ENCODE results near the gene CALU.

CALU gene

GRCh38 chr7:128783143-128783861, 44.1 kb downstream of the CALU start:
- H2AK5ac ChIP-seq (ENCODE audit: low read length, severe bottlenecking): peak overlapping the region; percentile 2
- peak overlapping the region in 1 of 2 experiments; percentile 15 for H3K4ac ChIP-seq (ENCODE audit: low read depth in 1 of 2, low read length in 2 of 2)
- H4K91ac ChIP-seq (ENCODE audit: low read length): no peak overlapping the region
- peaks cover 4% of the 10 kb centered on the region for H3K9me3 ChIP-seq (ENCODE audit: control insufficient read depth, low read length)
- peaks cover 3% of the 10 kb centered on the region for H3K4me1 ChIP-seq (ENCODE audit: control insufficient read depth, insufficient read depth, low read depth, low read length)
- H3K4me3 ChIP-seq (ENCODE audit: insufficient read depth in 1 of 2, low read depth in 1 of 2, low read length in 2 of 2): peak overlapping the region in 1 of 2 experiments; percentile 52
- H3K4me2 ChIP-seq (ENCODE audit: low read length, poor library complexity, severe bottlenecking): no peak overlapping the region
- H3K23ac ChIP-seq (ENCODE audit: low read length in 2 of 2): no peak overlapping the region
- no peaks in the 10 kb centered on the region for H3K36me3 ChIP-seq (ENCODE audit: control insufficient read depth in 1 of 2, insufficient read depth in 2 of 2, low read depth in 1 of 2, low read length in 2 of 2)
- peak overlapping the region; percentile 52 for H3K9ac ChIP-seq (ENCODE audit: low read length)
- DNase-seq: peak; percentile 92
- H3K27ac ChIP-seq (ENCODE audit: low read length, poor library complexity, severe bottlenecking): no peak overlapping the region
- H2BK5ac ChIP-seq (ENCODE audit: low read depth, low read length, poor library complexity, severe bottlenecking): no peak overlapping the region
- H2BK120ac ChIP-seq (ENCODE audit: low read depth, low read length): no peak overlapping the region
- no peak overlapping the region for H4K8ac ChIP-seq (ENCODE audit: low read length)
- peaks cover 0 to 3% of the 10 kb centered on the region in 2 experiments for H3K27me3 ChIP-seq (ENCODE audit: control insufficient read depth in 1 of 2, insufficient read depth in 1 of 2, low read length in 2 of 2)
- H2BK12ac ChIP-seq (ENCODE audit: low read length in 2 of 2): no peak overlapping the region
- peak overlapping the region; percentile 0 for H2BK15ac ChIP-seq (ENCODE audit: low read depth, poor library complexity, severe bottlenecking)
- WGBS: 11% methylated on average over 15 of the region's 15 CpGs
- no peak overlapping the region for H3K18ac ChIP-seq (ENCODE audit: low read depth in 1 of 2, low read length in 2 of 2)
- no peak overlapping the region for H2AFZ ChIP-seq (ENCODE audit: low read depth, low read length)
- no peak overlapping the region for H3K14ac ChIP-seq (ENCODE audit: low read length in 2 of 2)
- no peaks in the 10 kb centered on the region for H3K79me1 ChIP-seq (replicated peaks; ENCODE audit: low read length, poor library complexity, severe bottlenecking)

- peaks cover 0 to 12% of the 10 kb centered on the region in 2 experiments for H3K27me3 ChIP-seq (ENCODE audit: control insufficient read depth in 1 of 2, insufficient read depth in 1 of 2, low read length in 2 of 2)
- H3K27ac ChIP-seq (ENCODE audit: low read length, poor library complexity, severe bottlenecking): no peak overlapping the region
- peaks cover 6% of the 10 kb centered on the region for H3K4me1 ChIP-seq (ENCODE audit: control insufficient read depth, insufficient read depth, low read depth, low read length)
- H3K23ac ChIP-seq (ENCODE audit: low read length in 2 of 2): no peak overlapping the region
- no peak for DNase-seq
- H2BK12ac ChIP-seq (ENCODE audit: low read length in 2 of 2): no peak overlapping the region
- H3K18ac ChIP-seq (ENCODE audit: low read depth in 1 of 2, low read length in 2 of 2): no peak overlapping the region
- H4K91ac ChIP-seq (ENCODE audit: low read length): no peak overlapping the region
- no peak overlapping the region for H2BK15ac ChIP-seq (ENCODE audit: low read depth, poor library complexity, severe bottlenecking)
- H2AK5ac ChIP-seq (ENCODE audit: low read length, severe bottlenecking): no peak overlapping the region
- H3K4me3 ChIP-seq (ENCODE audit: insufficient read depth in 1 of 2, low read depth in 1 of 2, low read length in 2 of 2): no peak overlapping the region
- H3K9me3 ChIP-seq (ENCODE audit: control insufficient read depth, low read length): no peaks in the 10 kb centered on the region
- no peaks in the 10 kb centered on the region for H3K79me1 ChIP-seq (replicated peaks; ENCODE audit: low read length, poor library complexity, severe bottlenecking)
- H2BK5ac ChIP-seq (ENCODE audit: low read depth, low read length, poor library complexity, severe bottlenecking): no peak overlapping the region
- H2AFZ ChIP-seq (ENCODE audit: low read depth, low read length): no peak overlapping the region
- 88% methylated on average over 3 of the region's 3 CpGs for WGBS
- no peak overlapping the region for H4K8ac ChIP-seq (ENCODE audit: low read length)
- no peak overlapping the region for H3K4me2 ChIP-seq (ENCODE audit: low read length, poor library complexity, severe bottlenecking)
- H3K9ac ChIP-seq (ENCODE audit: low read length): no peak overlapping the region
- H3K14ac ChIP-seq (ENCODE audit: low read length in 2 of 2): no peak overlapping the region
- no peak overlapping the region for H2BK120ac ChIP-seq (ENCODE audit: low read depth, low read length)
- H3K4ac ChIP-seq (ENCODE audit: low read depth in 1 of 2, low read length in 2 of 2): no peak overlapping the region
- H3K36me3 ChIP-seq (ENCODE audit: control insufficient read depth in 1 of 2, insufficient read depth in 2 of 2, low read depth in 1 of 2, low read length in 2 of 2): no peaks in the 10 kb centered on the region
Measured at GRCh38 chr7:128785738-128786137, 46.6 kb downstream of the CALU start.

GRCh38 chr7:128788446-128789412, 49.6 kb downstream of the CALU start:
- WGBS: 75% methylated on average over 8 of the region's 9 CpGs
- Histone ChIP-seq H3K4me1 (ENCODE audit: control insufficient read depth, insufficient read depth, low read depth, low read length) (peaks cover 9% of the 10 kb centered on the region), H4K91ac (ENCODE audit: low read length) (no peak overlapping the region), H3K27me3 (ENCODE audit: control insufficient read depth in 1 of 2, insufficient read depth in 1 of 2, low read length in 2 of 2) (peaks cover 0 to 15% of the 10 kb centered on the region in 2 experiments), H3K4ac (ENCODE audit: low read depth in 1 of 2, low read length in 2 of 2) (no peak overlapping the region), H3K14ac (ENCODE audit: low read length in 2 of 2) (no peak overlapping the region), H3K79me1 (replicated peaks; ENCODE audit: low read length, poor library complexity, severe bottlenecking) (no peaks in the 10 kb centered on the region), H2BK120ac (ENCODE audit: low read depth, low read length) (no peak overlapping the region), H3K9ac (ENCODE audit: low read length) (no peak overlapping the region), H3K27ac (ENCODE audit: low read length, poor library complexity, severe bottlenecking) (no peak overlapping the region), H3K4me2 (ENCODE audit: low read length, poor library complexity, severe bottlenecking) (no peak overlapping the region), H4K8ac (ENCODE audit: low read length) (no peak overlapping the region), H3K23ac (ENCODE audit: low read length in 2 of 2) (peak overlapping the region in 1 of 2 experiments; percentile 24), H3K18ac (ENCODE audit: low read depth in 1 of 2, low read length in 2 of 2) (no peak overlapping the region), H3K9me3 (ENCODE audit: control insufficient read depth, low read length) (no peaks in the 10 kb centered on the region), H2BK12ac (ENCODE audit: low read length in 2 of 2) (no peak overlapping the region), H2BK5ac (ENCODE audit: low read depth, low read length, poor library complexity, severe bottlenecking) (no peak overlapping the region), H2BK15ac (ENCODE audit: low read depth, poor library complexity, severe bottlenecking) (no peak overlapping the region), H2AK5ac (ENCODE audit: low read length, severe bottlenecking) (no peak overlapping the region), H2AFZ (ENCODE audit: low read depth, low read length) (no peak overlapping the region), H3K4me3 (ENCODE audit: insufficient read depth in 1 of 2, low read depth in 1 of 2, low read length in 2 of 2) (no peak overlapping the region), H3K36me3 (ENCODE audit: control insufficient read depth in 1 of 2, insufficient read depth in 2 of 2, low read depth in 1 of 2, low read length in 2 of 2) (peaks cover 0 to 3% of the 10 kb centered on the region in 2 experiments)
- DNase-seq: no peak

Measured in mesenchymal stem cell (in vitro differentiated cells and primary cell).